Stimulated activated CD8-positive, alpha-beta memory T cell treated with anti-CD3 and anti-CD28 coated beads, Interleukin-2, amount 100 ng/mL, for 48 hours (primary cell): ENCODE data around the gene TBL2.
"Not testable (repeated sequence)": the region's sequence is repeated elsewhere in the genome, so short reads cannot be mapped to it uniquely, and the experiment has no call there.

ENCODE experiments used
- DNase-seq, 2 donors: peaks; one replicate each; pipeline ENCODE4 v3.0.0-alpha.2; 2020; ENCODE audit warnings: low read depth in 2 of 2

TBL2 gene, protein sequence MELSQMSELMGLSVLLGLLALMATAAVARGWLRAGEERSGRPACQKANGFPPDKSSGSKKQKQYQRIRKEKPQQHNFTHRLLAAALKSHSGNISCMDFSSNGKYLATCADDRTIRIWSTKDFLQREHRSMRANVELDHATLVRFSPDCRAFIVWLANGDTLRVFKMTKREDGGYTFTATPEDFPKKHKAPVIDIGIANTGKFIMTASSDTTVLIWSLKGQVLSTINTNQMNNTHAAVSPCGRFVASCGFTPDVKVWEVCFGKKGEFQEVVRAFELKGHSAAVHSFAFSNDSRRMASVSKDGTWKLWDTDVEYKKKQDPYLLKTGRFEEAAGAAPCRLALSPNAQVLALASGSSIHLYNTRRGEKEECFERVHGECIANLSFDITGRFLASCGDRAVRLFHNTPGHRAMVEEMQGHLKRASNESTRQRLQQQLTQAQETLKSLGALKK

DNA sequence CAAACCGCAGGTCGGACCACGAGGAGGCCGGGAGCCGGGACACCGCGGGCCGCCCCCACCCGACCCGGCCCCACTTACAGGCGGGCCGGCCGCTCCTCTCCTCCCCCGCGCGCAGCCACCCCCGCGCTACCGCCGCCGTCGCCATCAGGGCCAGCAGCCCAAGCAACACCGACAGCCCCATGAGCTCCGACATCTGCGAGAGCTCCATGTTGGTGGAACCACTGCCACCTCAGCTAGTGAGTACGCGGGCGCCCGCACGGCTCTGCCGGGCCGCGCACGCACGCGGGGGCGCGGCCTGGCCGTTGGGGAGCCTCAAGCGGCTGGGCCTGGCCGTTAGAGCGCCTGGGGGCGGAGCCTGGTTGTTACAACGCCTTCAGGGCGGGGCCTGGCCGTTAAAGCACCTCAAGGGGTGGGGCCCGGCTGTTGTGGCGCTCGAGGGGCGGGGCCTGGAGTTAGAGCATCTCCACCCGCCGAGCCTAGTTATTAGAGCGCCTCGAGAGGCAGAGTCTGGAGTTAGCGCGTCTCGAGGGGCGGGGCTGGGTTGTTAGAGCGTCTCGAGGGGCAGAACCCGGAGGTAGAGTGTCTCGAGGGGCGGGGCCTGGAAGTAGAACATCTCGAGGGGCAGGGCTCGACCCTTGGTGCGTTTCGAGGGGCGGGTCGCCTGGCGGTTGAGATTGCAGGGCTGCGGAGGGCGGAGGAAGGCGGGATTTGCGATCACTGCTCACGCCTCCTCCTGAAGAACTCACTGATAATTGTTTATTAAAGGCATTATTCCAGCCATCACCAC is at the start of gene TBL2:
Gene TBL2, minus strand, starts transcription at position 238 of the 787 bp plus-strand sequence. Its CDS starts 30 bp downstream, at position 208.
- peak; percentile 99 for DNase-seq

- no peak for DNase-seq
These were observed 48.4 kb upstream of the TBL2 start for GRCh38 chr7:73626814-73627213.

DNA sequence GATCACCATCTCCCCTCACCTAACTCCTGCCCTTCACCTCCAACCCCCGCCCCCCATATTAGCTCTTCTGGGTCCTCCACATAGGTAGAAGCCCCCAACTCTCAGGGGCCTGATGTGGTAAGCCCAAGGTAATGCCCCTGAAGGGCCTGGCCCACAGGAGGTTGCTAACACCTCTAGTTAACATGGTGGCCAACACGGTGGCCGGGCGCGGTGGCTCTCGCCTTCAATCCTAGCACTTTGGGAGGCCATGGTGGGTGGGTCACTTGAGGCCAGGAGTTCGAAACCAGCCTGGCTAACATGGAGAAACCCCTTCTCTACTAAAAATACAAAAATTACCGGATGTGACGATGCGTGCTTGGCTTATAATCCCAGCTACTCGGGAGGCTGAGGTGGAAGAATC is 46.9 kb upstream of the TBL2 start:
- DNase-seq: no peak

DNA sequence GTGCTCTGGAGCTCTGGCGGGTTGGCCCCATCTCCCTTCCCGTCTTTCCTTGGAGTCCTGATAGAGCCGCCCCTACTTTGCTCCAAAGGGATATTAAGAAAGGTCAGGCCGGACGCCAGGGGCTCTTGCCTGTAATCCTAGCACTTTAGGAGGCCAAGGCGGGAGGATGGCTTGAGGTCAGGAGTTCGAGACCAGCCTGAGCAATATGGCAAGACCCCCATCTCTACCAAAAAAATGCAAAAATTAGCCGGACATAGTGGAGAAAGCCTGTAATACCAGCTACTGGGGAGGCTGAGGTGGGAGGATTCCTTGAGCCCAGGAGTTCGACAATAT is 46.3 kb upstream of the TBL2 start:
- DNase-seq: no peak

DNA sequence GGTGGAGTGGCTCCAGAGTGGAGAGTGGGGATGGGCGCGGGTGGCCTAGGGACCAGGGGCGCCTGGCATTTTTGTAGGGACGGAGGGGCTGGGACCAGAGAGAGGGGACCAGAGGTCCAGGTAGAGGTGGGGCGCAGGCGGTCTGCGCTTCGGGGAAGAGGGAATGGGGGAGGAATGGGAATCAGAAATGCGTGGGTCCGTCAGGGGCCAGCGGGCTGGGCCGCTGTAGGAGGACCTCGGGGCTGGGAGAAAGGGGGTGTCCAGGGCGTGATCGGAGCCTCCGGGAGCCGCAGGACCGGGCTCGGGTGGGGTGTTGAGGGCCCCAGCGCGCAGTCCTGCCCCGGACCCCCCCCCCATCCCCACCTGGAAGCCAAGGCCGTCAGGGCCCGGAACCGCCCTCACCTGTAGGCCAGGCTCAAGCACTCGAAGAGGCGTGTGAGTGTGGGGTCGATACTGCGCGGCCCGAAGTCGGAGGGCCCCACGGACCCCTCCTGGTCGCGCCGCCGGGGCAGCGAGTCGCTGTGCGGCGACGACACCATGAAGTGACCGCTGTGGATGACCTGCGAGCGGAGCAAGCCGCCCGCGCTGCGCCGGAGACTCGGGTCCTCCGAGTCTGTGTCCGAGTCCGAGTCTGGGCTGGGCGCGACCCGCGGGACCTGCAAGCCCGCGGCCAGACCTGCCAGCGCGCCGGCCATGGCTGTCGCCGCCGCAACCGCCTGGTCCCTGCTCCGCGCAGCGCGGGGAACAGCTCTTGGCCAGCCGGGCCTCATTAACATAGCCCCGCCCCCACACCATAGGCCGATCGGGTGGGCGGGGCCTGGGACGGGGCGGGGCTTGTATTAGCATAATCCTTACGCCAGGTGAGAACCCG is 45.7 kb upstream of the TBL2 start, which contains the start of gene MLXIPL:
Gene MLXIPL, minus strand, starts transcription at position 725 of the 871 bp plus-strand sequence. Its CDS starts 30 bp downstream, at position 695.
- DNase-seq: peak; percentile 58 to 60

- no peak for DNase-seq
These were observed 44.8 kb upstream of the TBL2 start for GRCh38 chr7:73622909-73623797.

- no peak for DNase-seq
These were observed 44.1 kb upstream of the TBL2 start for GRCh38 chr7:73622527-73622908.

GRCh38 chr7:73621168-73622063 is 43.0 kb upstream of the TBL2 start:
- no peak for DNase-seq

GRCh38 chr7:73619394-73619793 is 41.0 kb upstream of the TBL2 start:
- DNase-seq: not testable (repeated sequence)

DNA sequence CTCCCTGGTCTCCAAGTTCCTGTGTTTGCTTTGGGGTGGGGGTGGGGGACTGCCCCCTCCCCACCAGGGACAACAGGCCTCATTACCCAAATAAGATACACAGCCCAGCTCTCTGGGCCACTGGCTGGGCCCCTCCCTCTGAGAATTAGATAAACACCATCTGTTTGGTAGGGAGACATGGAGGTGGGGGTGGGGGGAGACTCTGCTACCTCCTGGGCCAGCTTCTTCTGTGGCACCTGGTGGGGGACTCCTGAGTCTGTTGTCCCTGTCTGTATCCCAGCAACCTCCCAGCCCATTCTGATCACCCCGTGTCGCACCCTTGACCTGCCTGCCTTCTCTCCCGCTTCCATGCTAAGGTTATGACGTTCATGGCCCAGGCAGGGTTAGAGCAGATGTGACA is 40.2 kb upstream of the TBL2 start:
- DNase-seq: no peak

- DNase-seq: not testable (repeated sequence)
These were observed 39.1 kb upstream of the TBL2 start for GRCh38 chr7:73617520-73617919.

- no peak for DNase-seq
These were observed 37.5 kb upstream of the TBL2 start for GRCh38 chr7:73615886-73616285.

DNA sequence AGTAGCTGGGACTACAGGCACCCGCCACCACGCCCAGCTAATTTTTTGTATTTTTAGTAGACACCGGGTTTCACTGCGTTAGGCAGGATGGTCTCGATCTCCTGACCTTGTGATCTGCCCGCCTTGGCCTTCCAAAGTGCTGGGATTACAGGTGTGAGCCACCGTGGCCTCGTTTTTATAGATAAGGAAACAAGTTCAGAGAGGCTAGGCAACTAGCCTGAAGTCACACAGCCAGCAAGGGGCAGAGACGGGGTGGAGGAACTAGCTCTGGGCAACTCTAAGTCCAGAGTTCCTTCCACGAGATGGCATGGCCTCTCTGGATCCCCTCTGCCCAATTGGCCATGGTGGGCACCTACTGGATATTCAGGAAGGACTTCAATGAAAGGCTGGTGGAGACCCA is 36.6 kb upstream of the TBL2 start:
- DNase-seq: not testable (repeated sequence)

DNA sequence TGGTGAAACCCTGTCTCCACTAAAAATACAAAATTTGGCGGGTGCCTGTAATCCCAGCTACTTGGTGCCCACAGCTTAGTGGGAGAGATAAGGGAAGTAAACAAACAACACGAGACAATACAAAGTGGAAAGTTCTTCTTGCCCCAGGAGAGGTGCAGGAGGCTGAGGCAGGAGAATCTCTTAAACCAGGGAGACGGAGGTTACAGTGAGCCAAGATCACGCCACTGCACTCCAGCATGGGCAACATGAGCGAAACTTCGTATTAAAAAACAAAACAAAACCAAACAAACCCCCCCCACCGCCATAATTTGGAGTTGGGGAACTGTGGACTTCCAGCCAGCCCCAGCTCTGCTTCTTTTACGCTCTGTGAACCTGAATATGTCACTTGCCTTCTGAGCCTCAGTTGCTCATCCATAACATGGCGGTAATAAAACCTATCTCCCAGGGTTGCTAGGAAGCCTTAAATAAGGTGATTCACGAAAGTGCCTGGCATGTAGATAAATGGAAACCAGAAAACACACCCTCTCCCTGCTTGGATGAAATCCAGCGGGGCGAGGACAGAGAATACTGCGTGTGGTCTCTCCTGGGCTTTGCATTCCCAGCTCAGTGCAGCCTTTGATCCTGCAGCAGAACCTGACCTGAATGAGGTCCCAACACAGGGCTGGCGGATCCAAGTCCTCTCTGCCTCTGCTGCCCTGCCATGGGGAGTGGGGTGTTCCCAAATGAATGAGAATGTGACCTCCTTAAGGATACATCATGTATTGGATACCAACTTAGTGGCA is 35.8 kb upstream of the TBL2 start:
- no peak for DNase-seq

DNA sequence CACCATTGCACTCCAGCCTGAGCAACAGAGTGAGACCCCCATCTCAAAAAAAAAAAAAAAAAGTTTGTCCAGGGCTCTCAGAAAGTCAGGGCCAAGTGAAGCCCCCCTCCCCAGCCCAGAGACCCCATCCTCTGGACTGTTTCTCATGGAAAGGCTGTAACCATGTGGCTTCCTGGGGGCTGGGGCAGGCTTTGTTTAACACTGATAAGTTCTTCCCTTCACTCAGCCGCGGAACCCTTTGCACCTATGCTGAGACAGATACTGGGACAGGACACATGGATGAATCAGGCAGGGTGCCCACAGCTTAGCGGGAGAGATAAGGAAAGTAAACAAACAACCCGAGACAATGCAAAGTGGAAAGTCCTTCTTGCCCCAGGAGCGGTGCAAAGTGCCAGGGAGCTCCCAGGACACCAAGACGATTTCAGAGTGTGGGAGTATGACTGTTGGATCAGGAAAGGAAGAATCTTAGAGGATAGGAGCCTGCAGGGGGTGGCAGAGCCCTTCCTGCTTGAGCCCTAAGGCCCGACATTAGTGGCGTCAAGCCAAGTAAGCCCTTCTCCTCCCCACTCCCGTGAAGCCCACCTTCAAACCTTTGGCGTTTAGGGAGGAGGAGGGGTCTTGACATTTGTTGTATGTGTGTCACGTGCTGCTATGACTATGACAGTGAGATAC is 34.4 kb upstream of the TBL2 start:
- DNase-seq: no peak

DNA sequence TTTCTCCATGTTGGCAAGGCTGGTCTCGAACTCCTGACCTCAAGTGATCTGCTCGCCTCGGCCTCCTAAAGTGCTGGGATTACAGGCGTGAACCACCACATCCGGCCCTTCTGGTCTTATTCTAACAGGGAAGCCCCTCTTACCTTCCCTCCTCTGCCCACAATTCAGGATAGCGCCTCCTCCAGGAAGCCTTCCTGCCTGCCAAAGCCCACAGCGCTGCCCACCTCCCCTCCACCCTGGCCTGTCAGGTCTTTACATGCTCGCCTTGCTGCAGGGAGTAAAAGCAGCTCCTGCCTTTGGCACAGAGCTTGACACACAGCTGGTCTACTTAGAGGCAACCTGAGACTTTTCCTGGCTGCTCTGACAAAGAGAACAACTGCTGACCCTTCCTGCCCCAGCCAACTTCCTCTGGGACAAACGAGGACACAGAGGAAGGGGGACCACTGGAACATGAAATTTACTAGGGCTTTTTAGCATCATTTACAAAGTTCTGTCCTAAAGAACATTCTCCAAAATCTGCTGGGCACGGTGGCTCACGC is 32.7 kb upstream of the TBL2 start:
- DNase-seq: no peak

- DNase-seq: no peak
These were observed 31.7 kb upstream of the TBL2 start for GRCh38 chr7:73610105-73610504.

DNA sequence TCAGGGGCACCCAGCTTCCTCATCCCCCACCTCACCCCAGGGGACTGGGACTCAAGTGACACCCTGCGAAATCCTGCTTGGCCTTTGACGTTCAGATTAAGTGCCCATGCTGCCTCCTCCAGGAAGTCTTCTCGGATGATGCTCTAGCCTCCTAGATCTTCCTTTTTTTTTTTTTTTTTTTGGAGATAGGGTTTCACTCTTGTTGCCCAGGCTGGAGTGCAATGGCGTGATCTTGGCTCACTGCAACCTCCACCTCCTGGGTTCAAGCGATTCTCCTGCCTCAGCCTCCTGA is 29.3 kb upstream of the TBL2 start:
- DNase-seq: not testable (repeated sequence)
